HL-60/S4 treated with retinoic acid at 250 ng/mL for 4 days and 3 days (cell line): Measurements from ENCODE around the gene RYR1.
"Not testable (repeated sequence)": the region's sequence is repeated elsewhere in the genome, so short reads cannot be mapped to it uniquely, and the experiment has no call there.

Experiments used
- in situ Hi-C: fragments of 300-500 bp; cut with MboI; formaldehyde crosslinking; loops from 2 replicates; pipeline ENCODE4 v1.7.0; 2022; ENCODE audit warnings: low sequenced_read_pairs

RYR1 gene

GRCh38 chr19:38452430-38453366 lies 19.2 kb downstream of the RYR1 start:
- in situ Hi-C loops: no loop called here

GRCh38 chr19:38453596-38453995 lies 20.1 kb downstream of the RYR1 start:
- in situ Hi-C loops: no loop called here

DNA sequence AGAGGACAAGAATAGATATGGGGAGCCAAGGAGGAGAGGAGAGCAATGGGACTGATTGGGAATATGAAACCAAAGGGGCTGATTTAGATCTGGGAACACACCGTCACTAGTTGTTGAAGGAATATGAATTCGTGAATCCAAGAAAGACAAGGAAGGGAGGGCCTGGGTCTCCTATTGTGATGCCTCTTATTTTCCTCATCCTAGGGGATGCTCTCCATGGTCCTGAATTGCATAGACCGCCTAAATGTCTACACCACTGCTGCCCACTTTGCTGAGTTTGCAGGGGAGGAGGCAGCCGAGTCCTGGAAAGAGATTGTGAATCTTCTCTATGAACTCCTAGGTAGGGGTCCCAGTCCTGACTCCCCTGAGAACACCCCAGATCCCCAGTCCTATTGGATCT lies 21.5 kb downstream of the RYR1 start:
- in situ Hi-C loops: no loop called here

- in situ Hi-C loops: no loop called here
Measured at GRCh38 chr19:38457202-38457601, 23.7 kb downstream of the RYR1 start.

GRCh38 chr19:38457690-38458405 lies 24.4 kb downstream of the RYR1 start:
- in situ Hi-C loops: no loop called here

DNA sequence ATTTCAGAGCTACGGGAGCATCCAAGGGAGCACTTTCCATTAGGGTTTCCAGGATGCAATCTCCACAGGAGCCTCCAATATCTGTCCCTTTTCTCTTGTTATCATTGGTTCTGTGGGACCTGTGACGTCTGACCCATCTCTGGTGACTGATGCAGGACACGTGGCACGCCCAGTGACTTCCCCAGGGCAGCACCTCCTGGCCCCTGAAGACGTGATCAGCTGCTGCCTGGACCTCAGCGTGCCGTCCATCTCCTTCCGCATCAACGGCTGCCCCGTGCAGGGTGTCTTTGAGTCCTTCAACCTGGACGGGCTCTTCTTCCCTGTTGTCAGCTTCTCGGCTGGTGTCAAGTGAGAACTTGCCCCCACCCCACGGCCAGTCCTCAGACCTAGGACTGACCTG lies 25.5 kb downstream of the RYR1 start:
- in situ Hi-C loops: no loop called here

DNA sequence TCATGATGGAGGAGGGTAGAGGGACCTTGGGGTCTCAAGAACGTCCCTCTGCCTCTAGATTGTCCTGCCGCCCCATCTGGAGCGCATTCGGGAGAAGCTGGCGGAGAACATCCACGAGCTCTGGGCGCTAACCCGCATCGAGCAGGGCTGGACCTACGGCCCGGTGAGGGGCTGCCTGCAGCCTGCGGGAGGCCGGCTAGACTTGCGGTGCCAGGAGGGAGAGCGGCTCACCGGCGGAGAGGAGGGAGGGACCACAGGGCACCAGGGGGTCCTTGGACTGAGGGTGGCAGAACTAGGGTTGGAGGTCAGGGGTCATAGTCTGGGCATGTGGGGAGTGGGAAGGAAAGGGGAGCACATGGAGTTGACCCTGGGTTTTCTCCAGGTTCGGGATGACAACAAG lies 29.9 kb downstream of the RYR1 start:
- in situ Hi-C loops: no loop called here

DNA sequence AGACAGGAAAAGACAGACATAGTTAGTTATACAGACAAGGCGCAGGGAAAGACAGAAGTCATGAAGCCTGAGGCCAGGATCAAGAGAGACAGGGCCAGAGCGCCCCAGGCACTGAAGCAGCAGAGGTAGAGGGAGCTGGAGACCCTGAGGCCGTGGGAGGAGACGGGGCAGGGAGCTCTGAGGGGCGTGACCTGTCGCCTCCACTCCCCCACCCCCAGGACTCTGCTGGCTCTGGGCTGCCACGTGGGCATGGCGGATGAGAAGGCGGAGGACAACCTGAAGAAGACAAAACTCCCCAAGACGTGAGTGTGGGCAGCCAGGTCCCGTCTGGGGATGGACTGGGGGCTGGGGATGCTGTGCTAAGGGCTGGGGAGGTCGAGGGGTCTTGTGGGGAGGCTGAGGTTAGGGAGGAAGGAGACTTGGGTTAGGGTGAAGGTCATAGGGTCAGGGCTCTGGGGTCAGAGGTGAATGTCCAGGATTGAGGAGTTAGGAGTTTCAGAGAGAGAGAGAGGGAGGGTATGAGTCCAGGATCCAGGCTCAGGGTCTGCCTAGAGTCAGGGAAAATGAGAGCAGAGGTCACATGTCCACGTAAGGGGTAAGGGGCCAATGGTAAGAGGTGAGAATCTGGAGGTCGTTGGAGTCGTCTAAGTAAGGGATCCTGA lies 31.1 kb downstream of the RYR1 start:
- in situ Hi-C loops: no loop called here

DNA sequence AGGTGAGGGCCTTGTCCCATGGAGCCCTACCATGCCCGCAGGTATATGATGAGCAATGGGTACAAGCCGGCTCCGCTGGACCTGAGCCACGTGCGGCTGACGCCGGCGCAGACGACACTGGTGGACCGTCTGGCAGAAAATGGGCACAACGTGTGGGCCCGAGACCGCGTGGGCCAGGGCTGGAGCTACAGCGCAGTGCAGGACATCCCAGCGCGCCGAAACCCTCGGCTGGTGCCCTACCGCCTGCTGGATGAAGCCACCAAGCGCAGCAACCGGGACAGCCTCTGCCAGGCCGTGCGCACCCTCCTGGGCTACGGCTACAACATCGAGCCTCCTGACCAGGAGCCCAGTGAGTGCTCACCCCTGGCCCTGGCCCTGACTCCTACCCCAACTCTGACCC lies 32.6 kb downstream of the RYR1 start:
- in situ Hi-C loops: no loop called here

DNA sequence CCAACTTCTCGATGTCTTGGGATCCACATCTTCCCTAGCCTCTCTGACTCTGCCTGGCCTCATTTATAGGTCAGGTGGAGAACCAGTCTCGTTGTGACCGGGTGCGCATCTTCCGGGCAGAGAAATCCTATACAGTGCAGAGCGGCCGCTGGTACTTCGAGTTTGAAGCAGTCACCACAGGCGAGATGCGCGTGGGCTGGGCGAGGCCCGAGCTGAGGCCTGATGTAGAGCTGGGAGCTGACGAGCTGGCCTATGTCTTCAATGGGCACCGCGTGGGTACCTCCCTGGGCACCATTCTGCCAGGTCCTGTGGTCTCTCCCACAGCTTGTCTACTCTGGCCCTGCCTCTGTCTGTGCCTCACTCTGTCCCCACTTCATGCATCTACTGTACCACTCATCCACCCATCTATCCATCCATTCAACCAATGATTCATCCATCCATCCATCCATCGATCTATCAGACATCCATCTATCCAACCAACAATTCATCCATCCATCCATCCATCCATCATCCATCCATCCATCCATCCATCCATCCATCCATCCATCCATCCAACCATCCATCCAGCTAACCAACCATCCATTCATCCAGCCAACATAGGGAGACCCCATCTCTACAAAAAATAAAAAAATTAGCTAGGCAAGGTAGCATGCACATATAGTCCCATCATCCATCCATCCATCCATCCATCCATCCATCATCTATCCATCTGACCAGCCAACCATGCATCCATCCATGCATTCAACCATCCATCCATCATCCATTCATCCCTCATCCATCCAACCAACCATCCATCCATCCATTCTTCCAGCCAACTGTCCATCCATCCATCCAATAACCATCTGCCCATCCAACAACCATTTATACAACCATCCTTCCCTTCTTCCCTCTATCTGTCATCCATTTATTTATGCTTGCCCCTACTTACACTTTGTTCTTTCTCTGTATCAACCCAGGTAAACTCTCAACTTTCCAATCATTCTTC lies 34.3 kb downstream of the RYR1 start:
- in situ Hi-C loops: no loop called here

GRCh38 chr19:38469151-38469550 lies 35.7 kb downstream of the RYR1 start:
- in situ Hi-C loops: no loop called here

GRCh38 chr19:38470788-38471480 lies 37.4 kb downstream of the RYR1 start:
- in situ Hi-C loops: no loop called here

GRCh38 chr19:38472725-38473124 lies 39.2 kb downstream of the RYR1 start:
- in situ Hi-C loops: not testable (repeated sequence)

DNA sequence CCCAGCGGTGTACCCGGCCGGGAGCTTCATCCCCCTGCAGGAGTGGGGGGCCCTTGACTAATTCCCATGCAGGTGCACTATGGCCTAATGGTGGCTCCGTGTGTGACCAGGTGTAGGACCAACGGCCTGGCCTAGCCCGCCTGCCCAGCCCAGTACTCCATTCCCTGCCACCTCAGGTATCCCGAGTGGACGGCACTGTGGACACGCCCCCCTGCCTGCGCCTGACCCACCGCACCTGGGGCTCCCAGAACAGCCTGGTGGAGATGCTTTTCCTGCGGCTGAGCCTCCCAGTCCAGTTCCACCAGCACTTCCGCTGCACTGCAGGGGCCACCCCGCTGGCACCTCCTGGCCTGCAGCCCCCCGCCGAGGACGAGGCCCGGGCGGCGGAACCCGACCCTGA lies 39.7 kb downstream of the RYR1 start:
- in situ Hi-C loops: no loop called here

- in situ Hi-C loops: no loop called here
Measured at GRCh38 chr19:38475176-38475575, 41.7 kb downstream of the RYR1 start.

DNA sequence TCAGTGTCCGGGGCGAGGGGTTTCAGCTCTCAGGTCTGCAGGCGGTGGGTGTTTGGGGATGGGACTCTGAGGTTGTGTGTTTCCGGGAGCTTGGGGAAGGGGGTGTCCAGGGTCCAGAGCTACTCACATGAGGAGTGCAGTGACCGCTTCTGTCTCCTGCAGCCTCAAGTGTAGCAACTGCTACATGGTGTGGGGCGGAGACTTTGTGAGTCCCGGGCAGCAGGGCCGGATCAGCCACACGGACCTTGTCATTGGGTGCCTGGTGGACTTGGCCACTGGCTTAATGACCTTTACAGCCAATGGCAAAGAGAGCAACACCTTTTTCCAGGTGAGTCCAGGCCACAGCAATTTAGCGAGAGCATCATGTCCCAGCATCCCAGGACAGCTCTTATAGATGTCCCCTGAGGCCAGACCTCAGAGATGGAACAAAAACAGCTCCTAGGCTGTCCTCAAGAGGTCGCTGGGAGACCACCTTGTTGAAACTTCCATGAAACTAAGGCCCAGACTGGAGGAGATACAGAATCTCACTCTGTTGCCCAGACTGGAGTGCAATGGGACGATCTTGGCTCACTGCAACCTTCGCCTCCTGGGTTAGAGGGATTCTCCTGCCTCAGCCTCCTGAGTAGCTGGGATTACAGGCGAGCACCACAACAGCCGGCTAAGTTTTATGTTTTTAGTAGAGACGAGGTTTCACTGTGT lies 44.9 kb downstream of the RYR1 start:
- in situ Hi-C loops: no loop called here

GRCh38 chr19:38482496-38482895 lies 49.0 kb downstream of the RYR1 start:
- in situ Hi-C loops: no loop called here

- in situ Hi-C loops: no loop called here
Measured at GRCh38 chr19:38483016-38483630, 49.6 kb downstream of the RYR1 start.

DNA sequence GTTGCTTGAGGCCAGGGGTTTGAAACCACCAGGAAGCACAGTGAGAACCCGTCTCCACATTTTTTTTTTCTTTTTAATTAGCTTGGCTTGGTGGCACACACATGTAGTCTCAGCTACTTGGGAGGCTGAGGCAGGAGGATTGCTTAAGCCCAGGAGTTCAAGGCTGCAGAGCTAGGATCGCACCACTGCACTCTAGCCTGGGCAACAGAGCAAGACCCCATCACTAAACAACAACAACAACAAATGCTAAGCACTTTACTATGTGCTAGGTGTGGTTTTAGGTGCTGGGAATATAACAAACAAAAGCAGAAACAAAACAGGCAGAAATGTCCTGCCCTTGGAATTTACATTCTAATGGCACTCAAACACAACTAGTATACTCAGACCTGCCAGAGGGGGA lies 51.3 kb downstream of the RYR1 start:
- in situ Hi-C loops: no loop called here
